Fibroblast of skin of abdomen (primary cell): ENCODE measurements around the gene YPEL3.
"Not testable (repeated sequence)": the region's sequence is repeated elsewhere in the genome, so short reads cannot be mapped to it uniquely, and the experiment has no call there.

ENCODE experiments used
- DNase-seq: peaks from one replicate; pipeline ENCODE4 v3.0.0-alpha.2; 2013

YPEL3 gene

DNA sequence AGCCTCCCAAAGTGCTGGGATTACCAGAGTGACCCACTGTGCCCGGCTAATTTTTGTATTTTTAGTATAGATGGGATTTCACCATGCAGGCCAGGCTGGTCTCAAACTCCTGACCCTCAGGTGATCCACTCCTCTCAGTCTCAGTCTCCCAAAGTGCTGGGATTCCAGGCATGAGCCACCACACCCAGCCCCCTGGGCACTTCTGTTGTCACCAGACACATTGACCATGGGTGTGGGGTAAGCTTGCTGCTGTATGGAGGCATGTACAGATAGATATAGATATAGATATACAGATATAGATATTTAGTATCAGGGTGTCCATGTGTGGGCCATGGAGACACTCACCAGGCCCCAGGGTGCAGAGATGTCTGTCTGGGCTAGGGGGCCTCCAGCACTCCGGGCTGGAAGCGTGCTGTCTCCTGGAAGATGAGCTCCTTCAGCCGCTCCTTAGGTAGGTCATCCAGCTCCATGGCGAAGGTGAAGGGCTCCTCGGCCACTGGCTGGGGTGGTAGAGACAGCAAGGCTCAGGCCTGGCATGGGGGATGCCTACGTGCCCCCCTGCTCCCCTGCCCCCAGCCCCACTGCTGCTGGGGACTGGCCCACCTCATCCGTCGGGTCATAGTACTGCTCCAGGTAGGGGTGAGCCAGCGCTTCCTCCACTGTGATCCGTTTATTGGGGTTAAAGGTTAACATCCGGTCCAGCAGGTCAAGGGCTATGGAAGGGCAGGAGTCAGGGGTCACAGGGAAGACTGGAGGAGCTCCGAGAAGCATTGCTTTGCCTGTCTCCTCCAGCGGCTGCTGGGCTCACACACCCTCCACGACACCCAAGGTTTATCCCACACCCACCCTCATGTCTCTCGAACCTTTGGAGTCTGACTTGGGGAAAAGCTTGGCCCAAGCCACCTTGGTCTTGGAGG is 20.5 kb upstream of the YPEL3 start:
- no peak for DNase-seq

DNA sequence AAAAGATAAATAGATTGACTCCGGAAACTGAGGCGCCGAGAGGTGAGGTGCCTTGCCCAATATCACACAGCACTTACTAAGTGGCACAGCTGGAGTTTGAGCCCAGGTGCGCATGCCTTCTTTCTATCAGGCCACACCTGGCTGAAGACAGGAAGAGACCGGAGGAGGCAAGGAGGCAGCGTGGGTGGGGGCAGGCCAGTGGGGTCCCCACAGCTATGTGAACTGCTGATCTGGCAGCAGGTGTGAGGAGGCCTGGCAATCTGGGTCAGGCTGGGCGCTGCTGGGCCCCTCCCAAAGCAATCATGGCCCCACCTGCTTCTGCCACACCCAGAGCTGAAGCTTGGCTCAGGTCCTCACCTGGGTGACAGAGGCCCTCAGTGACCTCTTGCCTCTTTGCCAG is 19.2 kb upstream of the YPEL3 start:
- no peak for DNase-seq

DNA sequence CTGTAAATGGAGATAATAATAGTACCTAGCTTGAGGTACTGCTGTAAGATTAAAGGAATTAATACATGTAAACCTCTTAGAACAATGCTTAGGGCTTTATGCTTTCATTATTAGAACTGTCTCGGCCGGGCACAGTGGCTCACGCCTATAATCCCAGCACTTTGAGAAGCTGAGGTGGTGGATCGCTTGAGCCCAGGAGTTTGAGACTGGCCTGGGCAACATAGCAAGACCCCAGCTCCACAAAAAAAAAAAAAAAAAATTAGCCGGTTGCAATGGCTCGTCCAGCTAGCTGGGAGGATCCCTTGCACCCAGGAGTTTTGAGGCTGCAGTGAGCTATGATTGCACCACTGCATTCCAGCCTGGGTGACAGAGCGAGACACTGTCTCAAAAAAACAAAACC is 18.8 kb upstream of the YPEL3 start:
- DNase-seq, result not testable (repeated sequence)

DNA sequence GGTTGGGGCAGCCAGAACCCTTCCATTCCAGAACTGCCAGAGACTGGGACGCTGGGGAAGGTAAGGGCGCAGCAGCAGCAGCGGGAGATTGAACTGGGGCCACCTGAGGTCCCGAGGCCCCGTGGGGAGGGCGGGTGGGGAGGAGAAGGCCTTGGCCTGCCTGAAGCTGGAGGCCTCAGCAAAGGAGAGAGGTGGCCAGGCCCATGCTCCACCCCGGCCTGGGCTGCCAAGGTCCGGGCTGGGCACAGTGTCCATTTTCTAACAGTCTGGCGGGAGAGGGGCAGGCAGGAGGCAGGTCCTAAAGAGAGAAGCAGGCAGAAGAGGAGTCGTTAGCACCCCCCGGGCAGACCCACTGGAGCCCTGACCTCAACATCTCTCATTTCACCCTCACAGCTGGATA is 18.4 kb upstream of the YPEL3 start:
- no peak for DNase-seq

DNA sequence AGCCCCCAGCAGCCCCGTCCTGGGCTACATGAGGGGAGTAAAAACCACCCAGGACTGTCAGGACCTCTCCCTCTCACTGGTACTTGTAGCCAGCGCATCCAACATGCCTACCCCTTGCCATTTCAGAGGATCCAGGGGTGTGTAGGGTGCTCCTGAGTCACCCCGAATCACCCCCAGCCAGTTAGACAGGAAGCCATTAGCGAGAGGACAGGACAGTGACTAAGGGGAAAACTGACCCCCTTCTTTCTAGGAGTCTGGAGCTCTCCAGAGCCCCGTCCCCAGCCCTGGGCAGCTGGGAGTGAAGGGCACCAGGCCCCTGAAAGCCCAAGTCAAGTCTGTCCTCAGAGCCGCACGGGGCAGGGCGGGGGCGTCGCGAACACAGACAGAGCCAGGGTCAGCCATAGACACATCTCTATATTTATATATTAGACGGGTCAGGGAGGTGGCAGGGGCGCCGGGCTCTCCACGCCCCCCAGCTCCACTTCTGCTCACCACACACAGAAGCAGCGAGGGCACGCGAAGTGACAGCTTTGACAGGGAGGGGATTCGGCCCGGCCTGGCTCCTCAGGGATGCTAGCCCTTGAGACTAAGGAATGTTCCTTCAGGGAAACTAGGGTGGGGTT is 17.8 kb upstream of the YPEL3 start:
- no peak for DNase-seq

DNA sequence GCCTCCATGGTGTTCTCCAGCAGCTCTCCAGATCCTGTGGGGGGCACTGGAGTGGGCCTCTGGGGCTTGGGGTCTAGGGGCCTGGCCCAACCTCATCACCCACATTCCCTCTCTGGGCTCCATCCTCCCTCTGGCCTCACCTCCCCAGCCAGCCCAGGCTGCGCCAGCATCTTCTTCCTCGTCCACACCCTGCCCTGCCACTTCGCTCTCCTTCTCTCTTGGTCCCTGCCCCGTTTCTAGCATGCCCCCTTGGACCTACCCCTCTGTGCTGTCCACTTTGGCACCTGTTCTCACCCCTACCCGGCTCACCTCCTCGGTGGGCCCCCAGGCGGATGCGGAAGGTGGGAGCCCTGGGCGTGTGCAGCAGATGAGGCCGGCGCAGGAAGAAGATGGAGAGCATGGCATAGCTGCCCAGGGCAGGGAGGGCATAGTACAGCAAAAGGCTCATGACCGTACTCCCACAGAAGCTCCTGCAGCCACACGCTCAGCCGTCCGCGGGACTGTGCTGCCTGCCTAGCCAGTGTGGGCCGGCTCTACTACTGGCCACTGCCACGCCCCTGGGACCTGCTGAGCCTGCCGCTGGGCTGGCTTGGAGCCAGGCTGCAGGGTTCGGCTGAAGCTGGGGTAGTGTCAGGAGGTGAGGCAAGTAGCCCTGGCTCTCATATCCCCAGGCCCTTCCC is 17.2 kb upstream of the YPEL3 start, which contains the start of gene GDPD3:
TSS of gene GDPD3 (minus strand) at position 507 of the 680 bp plus-strand sequence. CDS start at position 448, 59 bp downstream.
- no peak for DNase-seq

DNA sequence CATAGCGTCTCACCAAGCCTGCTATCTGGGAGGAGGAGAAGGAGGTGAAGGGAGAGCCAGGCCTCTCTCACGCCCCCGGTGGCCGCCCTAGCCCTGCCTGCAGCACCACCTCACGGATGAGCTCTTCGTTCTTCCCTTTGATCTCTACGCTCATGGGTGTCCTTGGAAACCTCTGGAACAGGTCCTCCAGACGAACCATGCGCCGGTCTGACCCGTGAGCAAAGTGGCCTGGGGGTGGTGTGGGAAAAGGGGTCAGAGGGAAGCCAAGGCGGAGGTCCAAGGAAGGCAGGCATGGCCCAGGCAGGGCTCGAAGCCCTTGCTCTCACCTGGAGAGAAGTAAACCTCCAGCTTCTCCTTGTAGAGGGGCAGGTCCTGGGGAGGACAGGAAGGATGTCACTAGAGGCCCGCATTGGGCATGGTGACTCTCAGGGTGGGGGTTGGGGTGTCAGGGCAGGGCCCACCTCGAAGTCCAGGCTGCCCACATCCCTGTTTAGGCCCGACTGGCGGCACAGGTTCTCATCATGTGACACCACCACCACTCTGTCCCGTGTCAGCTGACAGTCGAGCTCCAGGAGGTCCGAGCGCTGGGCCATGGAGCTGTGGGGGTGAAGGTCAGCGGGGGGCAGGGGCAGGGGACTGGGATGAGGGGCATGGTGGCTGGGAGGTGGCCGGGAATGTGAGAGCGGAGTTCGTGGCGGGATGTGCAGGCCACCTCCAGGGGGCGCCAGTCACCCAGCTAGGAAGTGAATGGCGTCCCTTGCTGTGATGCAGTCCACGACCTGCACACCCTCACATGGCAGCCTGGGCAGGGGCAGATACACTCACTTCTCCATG is 16.4 kb upstream of the YPEL3 start:
- DNase-seq, result peak; percentile 42

DNA sequence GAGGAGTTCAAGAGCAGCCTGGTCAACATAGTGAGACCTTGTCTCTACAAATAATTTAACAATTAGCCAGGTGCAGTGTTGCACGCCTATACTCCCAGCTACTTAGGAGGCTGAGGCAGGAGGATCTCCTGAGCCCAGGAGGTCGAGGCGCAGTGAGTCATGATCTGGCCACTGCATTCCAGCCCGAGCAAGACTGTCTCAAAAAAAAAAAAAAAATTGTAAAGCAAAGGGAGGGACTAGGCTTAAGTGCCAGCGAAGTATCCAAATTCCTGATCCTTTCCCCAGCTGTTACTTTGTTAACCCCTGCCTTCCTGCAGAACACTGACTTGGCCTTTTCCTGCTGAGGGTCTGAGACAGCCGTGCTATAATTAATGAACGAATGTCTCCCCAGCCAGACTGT is 14.6 kb upstream of the YPEL3 start:
- no peak for DNase-seq

DNA sequence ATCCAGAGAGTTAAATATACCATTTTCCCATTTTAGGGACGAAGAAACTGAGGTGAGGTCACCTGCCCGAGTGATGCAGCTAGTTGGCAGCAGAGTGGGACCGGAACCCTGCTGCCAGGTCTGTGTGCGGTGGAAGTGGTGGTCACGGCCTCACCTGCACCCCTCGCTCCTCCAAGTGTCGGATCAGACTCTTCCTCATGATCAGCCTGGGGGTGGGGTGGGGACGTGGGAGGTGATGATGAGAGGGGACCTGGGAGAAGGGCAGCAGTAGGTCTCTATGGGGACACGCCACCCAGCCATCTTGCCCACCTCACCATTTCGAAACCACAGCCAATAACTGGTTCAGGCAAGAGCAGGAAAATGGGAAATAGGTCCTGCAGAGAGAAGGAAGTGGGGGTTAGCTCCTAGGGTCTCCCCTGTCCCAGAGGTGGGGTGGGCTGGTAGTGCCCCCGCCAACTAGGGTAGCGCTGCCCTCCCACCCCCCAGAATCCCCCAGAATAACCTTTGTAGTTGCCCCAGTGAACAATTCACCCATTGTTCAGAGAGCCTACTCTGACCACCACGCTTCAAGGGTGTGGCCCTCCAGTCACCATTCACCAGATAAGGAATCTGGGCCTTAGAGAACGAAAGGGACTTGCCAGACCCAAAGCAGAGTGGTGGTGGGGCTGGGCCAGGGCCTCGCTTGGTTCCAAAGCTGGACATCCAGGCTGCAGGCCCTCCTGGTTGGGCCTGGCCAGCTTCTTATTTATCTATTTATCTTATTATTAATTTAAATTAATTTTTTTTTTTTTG is 12.2 kb upstream of the YPEL3 start:
- DNase-seq, result no peak

DNA sequence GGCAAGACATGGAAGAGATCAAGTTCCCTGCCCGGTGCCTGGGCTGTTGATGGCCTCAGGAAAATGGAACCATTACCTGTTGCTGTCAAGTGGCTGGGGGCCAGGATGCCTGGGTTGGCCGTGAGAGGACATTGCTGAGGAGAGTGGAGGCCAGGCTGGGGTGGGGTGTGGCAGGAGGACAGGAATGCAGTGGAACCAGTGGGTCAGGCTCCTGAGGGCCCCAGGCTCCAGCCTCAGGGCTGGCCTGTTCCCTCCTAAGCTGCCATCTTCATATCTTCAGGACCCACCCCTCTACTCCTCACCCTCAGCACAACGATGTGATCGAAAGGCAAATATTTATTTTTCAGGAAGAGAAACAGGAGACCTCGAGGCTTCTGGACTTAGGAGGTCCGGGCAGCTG is 8.5 kb upstream of the YPEL3 start:
- DNase-seq, result no peak

DNA sequence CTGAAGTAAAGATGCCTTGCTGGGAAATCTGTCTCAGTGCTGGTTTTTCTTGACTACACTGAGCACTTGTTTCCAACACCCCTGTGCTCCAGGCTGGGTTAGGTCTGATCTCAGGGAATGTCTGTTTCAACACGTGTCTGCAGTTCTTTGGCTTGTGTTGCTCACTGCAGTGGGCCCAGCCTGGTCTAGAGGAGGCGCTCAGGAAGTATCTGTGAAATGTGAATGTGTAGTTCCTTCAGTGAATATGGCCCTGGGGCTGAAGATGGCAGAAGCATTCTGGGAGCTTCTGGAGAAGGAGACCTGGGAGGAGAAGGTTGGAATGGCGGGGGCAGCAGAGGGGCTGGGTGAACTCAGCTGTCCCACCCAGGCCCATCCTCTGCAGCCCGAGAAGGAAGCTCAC is 8.1 kb upstream of the YPEL3 start:
- DNase-seq, result no peak

DNA sequence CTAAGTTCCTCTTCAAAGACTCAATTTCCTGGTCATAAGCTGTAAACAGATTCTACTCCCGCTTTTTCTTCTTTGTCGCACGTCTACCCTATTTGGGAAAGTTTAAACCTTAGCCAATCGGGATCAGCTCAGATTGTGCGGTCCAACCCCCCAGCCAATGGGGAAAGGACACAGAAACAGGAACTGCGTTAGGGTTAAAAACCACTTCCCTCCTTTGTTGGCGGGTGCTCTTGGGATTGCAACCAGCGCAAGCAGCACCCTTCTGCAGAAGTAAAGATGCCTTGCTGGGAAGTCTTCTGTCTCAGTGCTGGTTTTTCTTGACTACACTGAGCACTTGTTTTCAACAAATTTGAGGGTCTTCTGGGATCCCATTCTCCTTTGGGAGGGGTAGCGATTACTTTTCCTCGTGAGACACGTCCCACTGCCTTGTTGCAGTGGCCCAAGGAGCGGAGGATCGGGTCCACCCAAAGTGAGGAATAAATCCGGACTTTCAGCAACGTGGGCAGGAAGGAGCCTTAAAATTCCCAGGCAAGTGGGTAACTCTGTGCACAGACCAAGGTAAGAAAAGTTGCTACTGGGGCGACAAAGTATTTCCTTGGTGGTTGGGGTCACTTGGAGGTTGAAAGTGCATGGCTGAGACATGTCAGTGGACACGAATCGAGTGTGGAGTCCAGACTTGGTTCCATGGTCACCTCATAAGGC is 1.0 kb upstream of the YPEL3 start:
- no peak for DNase-seq

DNA sequence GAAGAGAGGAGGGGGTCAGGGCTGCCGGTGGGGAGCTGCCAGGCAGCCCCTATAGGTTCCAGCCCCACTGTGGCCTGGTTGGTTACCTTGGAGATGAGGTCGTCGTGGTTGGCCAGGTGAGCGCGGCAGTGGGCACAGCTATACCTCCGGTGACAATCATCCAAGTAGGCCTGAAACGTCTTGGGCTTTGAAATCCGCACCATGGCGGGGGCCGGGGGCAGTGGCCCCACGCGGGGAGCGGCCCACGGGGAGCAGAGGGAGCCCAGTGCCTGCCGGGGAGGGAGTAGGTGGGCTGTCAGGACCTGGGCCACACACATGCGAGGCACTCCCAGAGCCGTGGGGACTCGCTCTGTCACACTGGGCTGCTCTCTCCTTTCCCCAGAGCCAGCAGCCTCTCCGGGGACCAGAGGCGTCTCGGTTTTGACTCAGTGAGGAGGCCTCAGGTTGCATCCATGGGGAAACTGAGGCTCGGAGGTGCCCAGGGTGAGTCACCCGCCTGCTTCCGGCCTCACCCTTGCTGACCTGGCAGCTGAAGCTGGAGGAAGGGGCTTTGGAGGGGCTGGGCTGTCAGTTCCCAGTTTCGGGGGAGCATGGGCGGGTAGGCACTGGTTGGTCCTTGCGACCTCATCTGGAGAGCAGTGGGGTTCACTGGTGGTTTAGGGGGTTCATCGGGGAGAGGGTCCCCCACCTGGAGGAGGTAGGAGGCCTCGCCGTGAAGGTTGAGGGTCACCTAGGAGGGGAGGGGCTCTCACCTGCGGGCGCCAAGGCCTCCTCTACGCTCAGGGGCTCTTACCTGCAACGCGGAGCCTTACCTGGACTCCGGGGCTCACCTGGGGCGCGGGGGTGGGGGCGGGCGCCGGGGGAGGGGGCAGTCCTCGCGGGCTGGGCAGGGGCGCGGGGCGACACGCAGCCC is 591 bp downstream of the YPEL3 start:
- no peak for DNase-seq

DNA sequence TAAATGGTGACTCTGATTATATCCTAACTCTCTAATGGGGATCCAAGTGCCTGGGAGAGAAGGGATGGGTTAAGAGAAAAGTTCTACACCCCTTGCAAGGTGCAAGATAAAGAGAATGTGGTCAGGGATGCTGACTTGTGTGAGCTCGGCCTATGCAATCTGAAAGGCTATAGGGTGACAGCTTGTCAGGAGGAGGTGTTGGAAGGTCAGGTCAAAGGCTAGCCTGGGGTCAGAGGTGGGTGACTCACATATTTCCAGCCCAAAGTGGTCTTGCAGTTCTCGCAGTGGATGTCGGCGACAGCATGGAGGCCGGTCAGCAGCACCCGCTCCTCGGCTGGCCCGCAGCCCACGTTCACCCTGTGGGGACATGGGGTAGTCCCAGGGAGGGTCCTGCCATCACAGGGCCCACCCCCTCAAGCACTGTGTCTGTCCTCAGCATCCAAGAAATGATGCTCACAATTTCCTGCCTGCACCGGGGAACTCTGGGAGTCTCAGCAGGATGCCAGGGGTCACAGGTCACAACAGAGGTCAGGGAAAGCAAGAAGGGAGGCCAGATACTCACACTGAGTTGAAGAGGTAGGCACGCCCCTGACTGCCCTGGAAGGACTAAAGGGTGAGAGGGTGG is 1.4 kb downstream of the YPEL3 start:
- no peak for DNase-seq

DNA sequence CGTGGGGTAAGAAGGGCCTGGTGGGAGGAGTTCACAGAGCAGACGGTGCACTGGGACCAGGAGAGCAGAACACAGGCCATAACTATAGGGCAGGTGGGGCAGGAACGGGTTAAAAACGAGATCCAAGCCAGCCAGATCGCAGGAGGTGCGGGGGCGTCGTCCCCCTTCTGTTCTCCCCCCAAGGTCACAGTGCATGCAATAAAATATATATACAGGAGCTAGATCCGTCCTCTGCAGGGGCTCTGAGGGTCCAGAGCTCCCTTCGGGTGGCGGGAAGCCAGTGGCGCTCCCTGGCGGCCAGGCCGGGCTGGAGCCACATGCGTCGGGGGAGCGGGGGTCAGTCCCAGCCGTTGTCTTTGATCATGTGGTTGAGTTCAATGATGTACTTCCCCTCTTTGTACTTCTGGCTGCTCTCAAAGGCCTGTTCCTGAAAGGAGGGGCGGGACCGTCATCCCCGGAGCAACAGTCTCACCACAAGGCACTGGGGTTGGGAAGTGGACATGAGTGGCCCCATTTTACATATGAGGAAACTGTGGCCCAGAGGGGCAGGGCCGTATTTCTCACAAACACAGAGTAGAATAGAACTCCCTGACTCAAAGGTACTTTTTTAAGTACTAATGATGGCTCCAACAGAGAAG is 3.5 kb downstream of the YPEL3 start:
- peak; percentile 52 for DNase-seq

DNA sequence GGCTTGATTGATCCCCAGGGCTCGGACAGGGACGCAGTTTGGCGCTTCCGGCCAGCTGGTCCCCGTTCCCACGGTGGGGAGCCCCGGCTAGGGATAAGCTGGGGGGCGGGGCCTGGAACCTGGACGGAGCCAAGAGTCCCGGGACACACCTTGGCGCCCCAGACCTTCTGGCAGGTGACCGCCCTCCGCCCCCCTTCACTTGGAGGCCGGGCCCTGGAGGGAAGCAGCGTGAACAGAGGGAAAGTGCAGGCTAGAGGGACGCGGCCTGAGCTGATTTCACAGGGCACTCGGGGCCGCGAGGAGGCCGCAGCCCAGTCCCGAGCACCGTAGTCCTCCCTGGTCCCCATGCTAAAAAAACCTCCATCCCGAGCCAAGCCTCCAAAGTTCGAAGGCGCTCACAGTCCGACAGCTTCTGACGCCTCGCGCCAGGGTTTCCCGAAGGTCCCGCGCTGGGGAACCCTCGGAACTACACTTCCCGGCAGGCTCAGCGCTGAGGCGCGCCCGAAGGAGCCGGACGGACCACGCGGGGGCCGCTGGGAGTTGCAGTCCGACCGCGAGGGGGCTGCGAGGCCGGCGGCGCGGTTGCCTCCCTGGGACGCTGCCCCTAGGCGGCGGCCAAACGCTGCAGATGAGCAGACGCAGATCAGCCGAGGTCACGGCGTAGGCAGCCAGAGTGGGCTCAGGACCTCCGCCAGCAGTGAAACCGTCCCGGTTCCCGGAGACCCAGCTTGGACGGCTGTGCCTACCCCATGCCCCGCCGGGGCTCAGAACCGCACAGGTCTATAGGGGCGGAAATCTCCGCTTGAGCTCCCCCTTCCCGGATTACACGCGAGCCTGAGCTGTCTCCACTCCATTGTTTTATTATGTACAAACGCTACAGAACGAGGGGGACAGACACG is 4.3 kb downstream of the YPEL3 start, which contains the start of gene TBX6:
TSS of gene TBX6 (minus strand) at position 451 of the 899 bp plus-strand sequence. CDS start 731 bp downstream, outside the sequence.
- DNase-seq, result peak; percentile 90

DNA sequence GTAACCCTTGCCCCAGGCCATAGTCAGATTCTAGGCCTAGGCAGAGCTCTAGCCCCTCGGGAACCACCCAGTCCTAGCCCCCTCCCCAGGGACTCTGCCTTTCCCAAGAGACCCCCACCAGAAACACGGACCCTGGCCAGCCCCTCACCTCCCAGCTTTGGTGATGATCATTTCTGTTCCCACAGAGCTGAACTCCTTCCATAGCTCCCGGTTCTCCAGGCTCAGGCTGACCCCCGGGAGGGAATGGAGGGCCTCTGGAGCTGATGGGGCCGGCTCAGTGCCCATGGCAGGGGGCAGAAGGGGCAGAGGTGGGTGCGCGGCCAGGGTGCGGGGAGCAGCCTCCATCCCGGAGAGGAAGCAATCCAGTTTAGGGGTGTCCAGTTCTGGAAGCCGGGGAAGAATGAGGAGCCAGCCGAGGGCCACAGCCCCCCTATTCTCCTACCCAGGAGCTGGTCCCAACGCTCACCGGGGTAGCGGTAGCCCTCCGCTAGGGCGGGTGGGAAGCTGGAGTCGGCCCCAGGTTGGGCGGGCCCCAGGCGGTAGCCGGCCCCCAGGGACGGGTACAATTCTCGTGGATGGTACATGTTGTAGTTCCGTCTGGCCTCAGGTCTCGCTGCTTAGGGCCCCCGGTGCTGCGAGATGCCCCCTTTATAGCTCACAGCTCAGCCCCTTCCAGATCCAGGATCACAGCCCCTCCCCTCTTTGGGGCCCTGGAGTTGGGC is 5.2 kb downstream of the YPEL3 start:
- DNase-seq, result no peak
